ENCODE data around the gene PLEKHM2.

Gene PLEKHM2

GRCh38 chr1:15764269-15764764 is 80.2 kb downstream of the PLEKHM2 start:
- POLR2A ChIA-PET (ENCODE audit: low non-redundant PET): no interaction called here
- DNase-seq (ENCODE audit: low spot score): peak; percentile 83
- CTCF ChIA-PET: no interaction called here
- peak overlapping the region; percentile 98 for H3K27ac ChIP-seq
- TF ChIP-seq, protein P1, sequence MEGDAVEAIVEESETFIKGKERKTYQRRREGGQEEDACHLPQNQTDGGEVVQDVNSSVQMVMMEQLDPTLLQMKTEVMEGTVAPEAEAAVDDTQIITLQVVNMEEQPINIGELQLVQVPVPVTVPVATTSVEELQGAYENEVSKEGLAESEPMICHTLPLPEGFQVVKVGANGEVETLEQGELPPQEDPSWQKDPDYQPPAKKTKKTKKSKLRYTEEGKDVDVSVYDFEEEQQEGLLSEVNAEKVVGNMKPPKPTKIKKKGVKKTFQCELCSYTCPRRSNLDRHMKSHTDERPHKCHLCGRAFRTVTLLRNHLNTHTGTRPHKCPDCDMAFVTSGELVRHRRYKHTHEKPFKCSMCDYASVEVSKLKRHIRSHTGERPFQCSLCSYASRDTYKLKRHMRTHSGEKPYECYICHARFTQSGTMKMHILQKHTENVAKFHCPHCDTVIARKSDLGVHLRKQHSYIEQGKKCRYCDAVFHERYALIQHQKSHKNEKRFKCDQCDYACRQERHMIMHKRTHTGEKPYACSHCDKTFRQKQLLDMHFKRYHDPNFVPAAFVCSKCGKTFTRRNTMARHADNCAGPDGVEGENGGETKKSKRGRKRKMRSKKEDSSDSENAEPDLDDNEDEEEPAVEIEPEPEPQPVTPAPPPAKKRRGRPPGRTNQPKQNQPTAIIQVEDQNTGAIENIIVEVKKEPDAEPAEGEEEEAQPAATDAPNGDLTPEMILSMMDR (conservative IDR thresholded peaks at IDR 0.05; ENCODE audit: low read depth): no peak

GRCh38 chr1:15764890-15765289 is 80.8 kb downstream of the PLEKHM2 start:
- ChIA-PET POLR2A (ENCODE audit: low non-redundant PET) (interaction anchor here (0.6 kb wide), 1 partner anchor 162 kb away, joined by 3 read pairs; no protein-coding TSS in a partner anchor), CTCF (no interaction called here)
- H3K27ac ChIP-seq: peak overlapping the region; percentile 98
- DNase-seq (ENCODE audit: low spot score): no peak
- TF ChIP-seq, protein P1 (conservative IDR thresholded peaks at IDR 0.05; ENCODE audit: low read depth): no peak

DNA sequence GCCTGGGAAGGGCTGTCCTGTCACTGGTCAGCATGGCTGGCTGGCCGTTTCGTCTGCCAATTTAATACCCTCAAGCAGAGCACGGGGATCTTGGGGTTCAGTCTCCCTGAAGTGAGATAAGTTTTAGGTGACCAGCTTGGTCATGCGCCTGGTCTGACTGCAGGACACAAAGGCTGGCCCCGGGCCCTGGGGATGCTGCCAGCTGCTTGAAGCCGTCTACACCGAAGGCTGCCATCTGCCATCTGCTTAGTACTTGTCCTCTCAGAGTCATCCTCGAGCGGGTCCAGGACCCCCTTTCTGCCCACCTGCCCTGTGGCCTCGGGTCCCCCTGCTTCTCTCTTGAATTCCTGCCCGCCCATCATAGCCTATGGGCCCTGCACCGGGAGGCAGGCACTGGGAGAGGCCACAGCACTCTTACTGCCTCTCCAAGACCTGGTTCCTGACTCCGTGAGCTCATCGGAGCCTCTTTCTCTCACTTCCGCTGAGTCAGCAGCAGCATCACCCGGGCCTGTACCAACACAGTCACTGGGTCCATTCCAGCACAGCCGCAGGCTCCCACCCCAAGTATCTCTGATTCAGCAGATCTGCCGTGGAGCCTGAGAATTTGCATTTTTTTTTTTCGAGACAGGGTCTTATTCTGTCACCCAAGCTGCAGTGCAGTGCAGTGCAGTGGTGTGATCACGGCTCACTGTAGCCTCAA is 81.5 kb downstream of the PLEKHM2 start:
- H3K27ac ChIP-seq: peak overlapping the region; percentile 98
- CTCF ChIA-PET: no interaction called here
- TF ChIP-seq, protein P1 (conservative IDR thresholded peaks at IDR 0.05; ENCODE audit: low read depth): no peak
- DNase-seq (ENCODE audit: low spot score): peak; percentile 97
- POLR2A ChIA-PET (ENCODE audit: low non-redundant PET): interaction anchor here (0.5 kb wide), 1 partner anchor 68 kb away, joined by 5 read pairs; no protein-coding TSS in a partner anchor

DNA sequence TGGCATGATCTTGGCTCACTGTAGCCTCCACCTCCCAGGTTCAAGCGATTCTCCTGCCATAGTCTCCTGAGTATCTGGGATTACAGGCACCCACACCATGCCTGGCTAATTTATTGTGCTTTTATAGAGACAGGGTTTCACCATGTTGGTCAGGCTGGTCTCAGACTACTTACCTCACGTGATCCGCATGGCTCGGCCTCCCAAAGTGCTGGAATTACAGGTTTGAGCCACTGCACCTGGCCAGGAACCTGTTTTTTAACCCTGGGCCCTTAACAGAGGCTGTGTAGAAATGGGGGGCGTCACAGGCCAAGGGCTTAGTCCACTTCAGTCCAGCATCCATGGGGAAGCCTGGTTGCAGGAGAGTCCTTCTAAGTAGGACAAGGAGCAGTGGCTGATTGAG is 83.8 kb downstream of the PLEKHM2 start:
- TF ChIP-seq, protein P1 (conservative IDR thresholded peaks at IDR 0.05; ENCODE audit: low read depth): no peak
- ChIA-PET CTCF (no interaction called here), POLR2A (ENCODE audit: low non-redundant PET) (no interaction called here)
- no peak for DNase-seq (ENCODE audit: low spot score)
- peak overlapping the region; percentile 98 for H3K27ac ChIP-seq

- POLR2A ChIA-PET (ENCODE audit: low non-redundant PET): no interaction called here
- DNase-seq (ENCODE audit: low spot score): no peak
- CTCF ChIA-PET: no interaction called here
- H3K27ac ChIP-seq: peak overlapping the region; percentile 98
- TF ChIP-seq, protein P1 (conservative IDR thresholded peaks at IDR 0.05; ENCODE audit: low read depth): no peak
Observed at GRCh38 chr1:15768388-15768787, 84.3 kb downstream of the PLEKHM2 start.

- ChIA-PET POLR2A (ENCODE audit: low non-redundant PET) (no interaction called here), CTCF (no interaction called here)
- peak overlapping the region; percentile 53 for H3K27ac ChIP-seq
- no peak for DNase-seq (ENCODE audit: low spot score)
- TF ChIP-seq, protein P1 (conservative IDR thresholded peaks at IDR 0.05; ENCODE audit: low read depth): no peak
Observed at GRCh38 chr1:15770313-15770962, 86.3 kb downstream of the PLEKHM2 start.
